ENCODE data around the gene CANX. TPM values are rescaled to one million over a fixed set of nuclear protein-coding genes. Genes with fewer than 3 reads are reported as not detected.

Gene CANX
- total RNA-seq, 1 donor from 2014 or later, result 630 TPM

DNA sequence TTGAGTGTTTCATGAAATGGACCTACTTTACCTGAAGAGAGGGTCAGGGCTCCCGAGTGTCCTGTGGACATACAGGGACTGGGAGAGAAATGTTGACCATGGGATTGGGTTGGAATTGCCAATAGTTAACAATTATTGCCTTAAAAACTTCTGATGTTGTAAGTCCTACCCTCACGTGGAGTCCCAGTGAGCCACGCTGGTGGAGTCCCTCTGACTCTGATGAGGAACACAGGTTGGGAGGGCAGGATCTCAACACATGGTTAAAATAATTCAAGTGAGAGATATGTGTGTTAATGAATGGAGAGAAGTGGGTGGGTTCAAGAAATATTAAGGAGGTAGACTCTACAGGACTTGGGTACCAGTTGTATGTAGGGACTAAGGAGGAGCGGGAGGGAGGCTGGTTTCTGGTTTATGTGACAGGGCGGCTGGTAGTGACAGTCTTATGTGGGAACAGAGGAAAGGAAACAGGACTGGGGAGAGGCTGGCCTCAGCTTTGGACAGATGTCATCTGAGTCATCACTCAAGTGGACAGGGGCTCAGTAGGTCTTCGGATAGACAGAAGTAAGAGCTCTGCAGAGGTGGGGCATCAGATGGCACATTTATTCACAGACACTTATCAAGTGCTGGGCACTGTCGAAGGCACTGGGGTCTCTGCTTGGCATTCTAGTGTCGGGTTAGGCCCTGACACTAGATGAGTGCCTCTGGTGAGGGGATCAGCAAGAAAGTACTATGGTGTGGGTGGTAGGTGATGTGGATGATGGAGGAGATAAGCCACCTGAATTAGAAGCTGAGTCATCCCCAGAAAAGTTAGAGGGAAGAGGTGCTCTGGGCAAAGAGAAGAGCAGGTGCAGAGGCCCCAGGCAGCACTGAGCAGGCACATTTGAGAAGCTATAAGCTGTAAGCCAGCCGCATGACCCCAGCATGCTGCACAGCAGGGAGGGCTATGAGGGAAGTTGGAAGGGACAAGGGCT lies 61.1 kb downstream of the CANX start:
- TF ChIP-seq, protein P1, sequence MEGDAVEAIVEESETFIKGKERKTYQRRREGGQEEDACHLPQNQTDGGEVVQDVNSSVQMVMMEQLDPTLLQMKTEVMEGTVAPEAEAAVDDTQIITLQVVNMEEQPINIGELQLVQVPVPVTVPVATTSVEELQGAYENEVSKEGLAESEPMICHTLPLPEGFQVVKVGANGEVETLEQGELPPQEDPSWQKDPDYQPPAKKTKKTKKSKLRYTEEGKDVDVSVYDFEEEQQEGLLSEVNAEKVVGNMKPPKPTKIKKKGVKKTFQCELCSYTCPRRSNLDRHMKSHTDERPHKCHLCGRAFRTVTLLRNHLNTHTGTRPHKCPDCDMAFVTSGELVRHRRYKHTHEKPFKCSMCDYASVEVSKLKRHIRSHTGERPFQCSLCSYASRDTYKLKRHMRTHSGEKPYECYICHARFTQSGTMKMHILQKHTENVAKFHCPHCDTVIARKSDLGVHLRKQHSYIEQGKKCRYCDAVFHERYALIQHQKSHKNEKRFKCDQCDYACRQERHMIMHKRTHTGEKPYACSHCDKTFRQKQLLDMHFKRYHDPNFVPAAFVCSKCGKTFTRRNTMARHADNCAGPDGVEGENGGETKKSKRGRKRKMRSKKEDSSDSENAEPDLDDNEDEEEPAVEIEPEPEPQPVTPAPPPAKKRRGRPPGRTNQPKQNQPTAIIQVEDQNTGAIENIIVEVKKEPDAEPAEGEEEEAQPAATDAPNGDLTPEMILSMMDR (IDR thresholded peaks at IDR 0.05), result no peak
- Histone ChIP-seq H3K9me3 (no peaks in the 10 kb centered on the region), H3K36me3 (no peaks in the 10 kb centered on the region), H3K4me1 (peaks cover 57% of the 10 kb centered on the region), H3K27me3 (no peaks in the 10 kb centered on the region), H3K27ac (no peak overlapping the region), H3K4me3 (no peak overlapping the region)
- ATAC-seq (no peak), DNase-seq (no peak)
- intact Hi-C loops (cut with DNase I), result loop anchor here (5.0 kb wide), 1 partner anchor 37 kb away; no protein-coding TSS in a partner anchor

GRCh38 chr5:179762079-179762780 lies 63.5 kb downstream of the CANX start:
- intact Hi-C loops (cut with DNase I), result loop anchor here (5.0 kb wide), 1 partner anchor 35 kb away; no protein-coding TSS in a partner anchor
- peak overlapping the region; percentile 39 for H3K27ac ChIP-seq

GRCh38 chr5:179762781-179763176 lies 64.0 kb downstream of the CANX start:
- ATAC-seq, result no peak
- TF ChIP-seq, protein P1 (IDR thresholded peaks at IDR 0.05), result no peak
- intact Hi-C loops (cut with DNase I), result loop anchor here (5.0 kb wide), 1 partner anchor 35 kb away; no protein-coding TSS in a partner anchor
- Histone ChIP-seq H3K4me3 (no peak overlapping the region), H3K4me1 (peaks cover 70% of the 10 kb centered on the region), H3K27ac (no peak overlapping the region), H3K36me3 (peaks cover 23% of the 10 kb centered on the region), H3K9me3 (no peaks in the 10 kb centered on the region), H3K27me3 (no peaks in the 10 kb centered on the region)
- DNase-seq, result no peak

More at GRCh38 chr5:179762079-179762780, 63.5 kb downstream of the CANX start:
- no peak for DNase-seq
- peak; percentile 49 for ATAC-seq
- no peaks in the 10 kb centered on the region for H3K9me3 ChIP-seq
- no peaks in the 10 kb centered on the region for H3K27me3 ChIP-seq
- peaks cover 20% of the 10 kb centered on the region for H3K36me3 ChIP-seq
- TF ChIP-seq, protein P1 (IDR thresholded peaks at IDR 0.05), result no peak
- no peak overlapping the region for H3K4me3 ChIP-seq
- peaks cover 73% of the 10 kb centered on the region for H3K4me1 ChIP-seq

GRCh38 chr5:179763215-179763945 lies 64.6 kb downstream of the CANX start:
- Histone ChIP-seq H3K27me3 (no peaks in the 10 kb centered on the region), H3K36me3 (peaks cover 29% of the 10 kb centered on the region), H3K9me3 (no peaks in the 10 kb centered on the region), H3K27ac (no peak overlapping the region), H3K4me1 (peaks cover 69% of the 10 kb centered on the region), H3K4me3 (no peak overlapping the region)
- intact Hi-C loops (cut with DNase I), result loop anchor here (5.0 kb wide), 1 partner anchor 34 kb away; no protein-coding TSS in a partner anchor
- TF ChIP-seq, protein P1 (IDR thresholded peaks at IDR 0.05), result peak; percentile 90
- no peak for DNase-seq
- ATAC-seq, result peak; percentile 85

DNA sequence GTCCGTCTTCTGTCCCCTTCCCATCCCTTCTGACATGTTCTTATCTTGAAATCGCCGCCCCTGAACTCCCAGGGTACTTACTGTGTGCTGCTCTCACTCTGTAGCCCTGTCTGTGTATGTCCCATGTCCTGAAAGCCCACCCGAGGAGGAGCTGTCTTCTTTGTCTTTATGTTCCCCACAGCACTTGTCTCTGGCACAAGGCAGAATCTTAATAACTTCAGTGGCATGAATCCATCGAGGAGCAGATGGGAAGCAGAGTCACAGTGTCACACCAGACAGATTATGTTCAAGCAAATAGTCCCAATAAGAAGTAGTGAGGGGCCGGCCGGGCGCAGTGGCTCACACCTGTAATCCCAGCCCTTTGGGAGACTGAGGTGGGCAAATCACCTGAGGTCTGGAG lies 65.3 kb downstream of the CANX start:
- DNase-seq (no peak), ATAC-seq (no peak)
- Histone ChIP-seq H3K9me3 (no peaks in the 10 kb centered on the region), H3K27ac (no peak overlapping the region), H3K27me3 (no peaks in the 10 kb centered on the region), H3K4me3 (no peak overlapping the region), H3K36me3 (peaks cover 36% of the 10 kb centered on the region), H3K4me1 (peaks cover 62% of the 10 kb centered on the region)
- TF ChIP-seq, protein P1 (IDR thresholded peaks at IDR 0.05), result no peak
- intact Hi-C loops (cut with DNase I), result loop anchor here (5.0 kb wide), 1 partner anchor 33 kb away; no protein-coding TSS in a partner anchor
